SH-SY5Y (cell line): ENCODE data around the gene PLEKHA6.

Experiments
- GATA2 ChIP-seq: IDR thresholded peaks from 2 replicates; pipeline ENCODE4 v1.6.1; 2011; ENCODE audit warnings: mild to moderate bottlenecking, low read depth, low read length
- GATA3 ChIP-seq: IDR thresholded peaks from 2 replicates; pipeline ENCODE4 v1.6.1; 2011; ENCODE audit warnings: low read depth, mild to moderate bottlenecking, low read length, moderate library complexity

Gene PLEKHA6

GRCh38 chr1:204326771-204327300 is 32.9 kb downstream of the PLEKHA6 start:
- TF ChIP-seq GATA3 (no peak), GATA2 (no peak)

GRCh38 chr1:204325944-204326343 is 33.8 kb downstream of the PLEKHA6 start:
- TF ChIP-seq GATA2 (no peak), GATA3 (no peak)

GRCh38 chr1:204323887-204324286 is 35.8 kb downstream of the PLEKHA6 start:
- TF ChIP-seq GATA3 = no peak
- TF ChIP-seq GATA2 = no peak

GRCh38 chr1:204322339-204322868 is 37.3 kb downstream of the PLEKHA6 start:
- no peak for TF ChIP-seq GATA3
- TF ChIP-seq GATA2 = no peak

- TF ChIP-seq GATA2 = no peak
- no peak for TF ChIP-seq GATA3
These were observed 38.1 kb downstream of the PLEKHA6 start for GRCh38 chr1:204321665-204322064.

- TF ChIP-seq GATA2 (no peak), GATA3 (no peak)
These were observed 38.7 kb downstream of the PLEKHA6 start for GRCh38 chr1:204321051-204321450.

GRCh38 chr1:204320382-204320804 is 39.3 kb downstream of the PLEKHA6 start:
- TF ChIP-seq GATA2 = no peak
- TF ChIP-seq GATA3 = no peak

- TF ChIP-seq GATA3 (no peak), GATA2 (no peak)
These were observed 40.3 kb downstream of the PLEKHA6 start for GRCh38 chr1:204319462-204319861.

GRCh38 chr1:204319027-204319426 is 40.7 kb downstream of the PLEKHA6 start:
- TF ChIP-seq GATA2 (no peak), GATA3 (no peak)

- no peak for TF ChIP-seq GATA3
- no peak for TF ChIP-seq GATA2
These were observed 41.4 kb downstream of the PLEKHA6 start for GRCh38 chr1:204318324-204318723.

GRCh38 chr1:204317170-204317569 is 42.6 kb downstream of the PLEKHA6 start:
- TF ChIP-seq GATA3 (no peak), GATA2 (peak; percentile 92)

- TF ChIP-seq GATA2 (no peak), GATA3 (no peak)
These were observed 43.6 kb downstream of the PLEKHA6 start for GRCh38 chr1:204316164-204316563.

GRCh38 chr1:204314893-204315658 is 44.7 kb downstream of the PLEKHA6 start:
- TF ChIP-seq GATA2 (no peak), GATA3 (no peak)

- TF ChIP-seq GATA3 (no peak), GATA2 (no peak)
These were observed 45.4 kb downstream of the PLEKHA6 start for GRCh38 chr1:204314171-204314892.
